HuH-7.5 (cell line): Measurements from ENCODE around the gene YPEL2.
A peak's percentile ranks its signal among the peaks of the same experiment; 100 is the strongest.
"Not testable (repeated sequence)": the region's sequence is repeated elsewhere in the genome, so short reads cannot be mapped to it uniquely, and the experiment has no call there.

ENCODE experiments used
- DNase-seq: peaks from one replicate; pipeline ENCODE4 v3.0.0; 2011; ENCODE audit warnings: low spot score

Gene YPEL2

GRCh38 chr17:59377410-59377809, 46.0 kb downstream of the YPEL2 start:
- DNase-seq = no peak

GRCh38 chr17:59378675-59379074, 47.2 kb downstream of the YPEL2 start:
- no peak for DNase-seq

- no peak for DNase-seq
These were observed 49.0 kb downstream of the YPEL2 start for GRCh38 chr17:59380474-59380873.

DNA sequence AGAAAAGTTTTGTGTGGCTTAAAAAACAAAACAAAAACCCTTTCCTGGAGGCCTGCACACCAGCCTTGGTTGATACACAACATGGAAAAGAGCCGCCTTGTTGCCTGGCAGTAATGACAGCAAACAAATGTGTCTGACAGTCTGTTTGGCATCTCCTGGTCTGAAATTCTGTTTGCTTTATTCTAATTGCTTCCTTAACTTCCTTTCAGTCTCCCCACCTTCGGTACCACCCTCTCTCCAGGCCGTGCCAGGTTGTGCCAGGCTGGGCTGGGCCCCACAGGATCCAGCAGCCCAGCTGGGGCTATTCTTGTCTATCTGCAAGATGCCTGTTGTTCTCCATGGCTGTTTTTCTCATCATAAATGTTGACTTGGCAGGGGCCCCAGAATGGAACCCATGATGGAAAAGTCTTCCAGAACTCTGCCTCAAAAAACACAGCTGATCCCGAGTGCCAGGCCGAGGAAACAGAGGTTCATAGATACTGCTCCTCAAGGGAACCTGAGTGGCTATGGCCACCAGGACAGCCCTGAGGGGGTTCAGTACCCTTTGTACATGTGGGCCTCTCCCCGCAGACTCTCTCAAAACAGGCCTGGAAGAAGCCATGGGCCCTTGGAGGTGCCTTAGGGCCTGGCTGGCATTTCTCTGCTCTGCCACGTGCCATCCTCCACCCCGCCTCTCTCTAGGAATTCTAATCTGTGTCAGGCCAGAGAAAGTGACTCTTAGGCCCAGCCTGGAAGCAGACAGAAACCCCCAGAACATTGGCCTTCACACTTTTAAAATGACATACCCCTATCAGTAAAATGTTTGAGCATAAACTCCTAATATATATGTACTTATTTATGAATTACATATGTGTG, 50.5 kb downstream of the YPEL2 start:
- DNase-seq = no peak

- DNase-seq = no peak
These were observed 52.4 kb downstream of the YPEL2 start for GRCh38 chr17:59383893-59384292.

DNA sequence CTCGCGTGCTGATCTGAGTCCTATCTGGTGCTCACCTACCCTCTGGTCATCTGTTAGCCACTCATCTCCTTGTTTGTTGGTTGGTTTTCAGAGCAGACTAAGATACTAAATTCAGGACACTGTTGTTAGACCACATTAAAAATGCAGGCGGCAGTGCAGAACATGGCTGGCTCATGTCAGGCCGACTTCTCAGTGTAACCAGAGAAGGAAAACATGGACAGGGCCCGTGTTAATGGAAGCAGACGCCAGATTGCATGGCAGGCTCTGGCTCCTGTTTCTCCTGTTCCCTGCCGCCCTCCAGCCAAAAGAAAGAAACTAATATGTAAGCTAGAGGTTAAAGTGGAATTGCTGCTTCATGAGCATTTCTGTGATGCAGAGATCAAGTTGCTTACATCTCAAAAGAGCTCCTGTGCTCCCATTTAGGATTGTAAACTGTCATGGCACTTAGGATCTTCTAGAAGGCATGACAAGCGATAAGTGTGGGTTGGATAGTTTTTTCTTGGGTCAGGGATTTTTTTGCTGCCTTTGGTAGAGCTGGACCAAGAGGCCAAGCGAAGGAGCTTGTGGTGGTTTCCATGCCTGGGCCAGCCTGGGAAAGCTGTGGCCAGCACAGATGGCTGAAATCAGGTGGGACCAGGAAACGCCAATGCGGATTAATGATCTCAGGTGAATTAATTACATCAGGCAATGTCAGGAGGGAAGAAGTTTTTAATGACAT, 56.1 kb downstream of the YPEL2 start:
- no peak for DNase-seq

DNA sequence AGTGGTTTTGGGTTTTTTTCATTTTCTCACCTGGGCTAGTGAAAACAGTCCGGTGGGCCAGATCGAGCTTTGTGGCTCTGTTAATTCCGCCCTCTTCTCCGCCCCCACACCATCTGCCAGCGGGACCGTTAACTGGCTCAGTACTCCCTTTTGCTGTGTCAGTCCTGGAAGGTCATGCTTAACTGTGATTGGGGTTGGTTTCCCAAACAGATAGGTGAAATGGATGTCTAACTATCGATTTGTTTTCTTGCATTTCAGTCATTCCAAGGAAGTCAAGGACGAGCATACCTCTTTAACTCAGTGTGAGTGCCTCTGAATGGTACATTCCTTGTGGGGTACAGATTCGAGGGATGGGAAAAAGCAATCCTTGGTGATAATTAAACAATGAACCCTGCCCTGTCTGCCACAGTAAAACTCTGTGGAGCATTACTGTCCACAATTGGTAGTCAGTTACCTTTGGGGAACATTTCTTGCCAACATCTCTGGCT, 56.7 kb downstream of the YPEL2 start:
- DNase-seq = no peak

- no peak for DNase-seq
These were observed 57.6 kb downstream of the YPEL2 start for GRCh38 chr17:59389066-59389465.

DNA sequence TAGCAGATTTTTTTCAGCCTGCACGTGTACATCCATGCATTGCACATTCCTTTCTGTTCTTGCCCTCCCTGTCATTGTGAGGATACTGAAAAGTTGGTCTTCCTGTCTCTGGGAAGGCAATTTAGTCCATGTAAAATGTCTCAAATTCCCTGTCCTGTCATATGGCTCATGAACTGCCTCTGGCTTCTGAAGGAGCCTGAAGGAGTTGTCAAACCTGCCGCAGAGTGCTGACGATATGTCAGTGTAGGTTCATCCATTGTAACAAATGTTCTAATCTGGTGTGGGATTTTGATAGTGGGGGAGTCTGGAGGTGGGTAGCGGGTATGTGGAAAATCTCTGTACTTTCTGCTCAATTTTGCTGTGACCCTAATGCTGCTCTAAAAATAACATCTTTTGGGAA, 59.6 kb downstream of the YPEL2 start:
- DNase-seq = no peak

DNA sequence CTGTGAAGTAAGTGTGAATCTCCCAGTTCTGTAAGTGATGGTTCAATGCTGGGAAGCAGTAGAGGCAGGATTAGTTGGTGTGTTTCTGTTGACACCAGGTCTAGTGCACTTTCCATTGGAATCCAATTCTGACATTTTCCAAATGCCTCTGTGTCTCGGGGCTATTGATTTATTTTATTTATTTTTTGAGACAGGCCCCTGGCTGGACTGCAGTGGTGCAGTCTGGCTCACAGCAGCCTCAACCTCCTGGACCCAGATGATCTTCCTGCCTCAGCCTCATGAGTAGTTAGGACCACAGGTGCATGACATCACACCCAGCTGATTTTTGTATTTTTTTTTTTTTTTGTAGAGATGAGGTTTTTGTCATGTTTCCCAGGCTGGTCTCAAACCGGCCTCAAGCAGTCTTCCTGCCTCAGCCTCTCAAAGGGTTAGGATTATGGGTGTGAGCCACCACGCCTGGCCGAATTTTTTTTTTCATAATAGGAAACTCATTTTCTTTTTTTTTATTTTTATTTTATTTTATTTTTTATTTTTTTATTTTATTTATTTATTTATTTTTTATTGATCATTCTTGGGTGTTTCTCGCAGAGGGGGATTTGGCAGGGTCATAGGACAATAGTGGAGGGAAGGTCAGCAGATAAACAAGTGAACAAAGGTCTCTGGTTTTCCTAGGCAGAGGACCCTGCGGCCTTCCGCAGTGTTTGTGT, 61.7 kb downstream of the YPEL2 start:
- no peak for DNase-seq

- DNase-seq = not testable (repeated sequence)
These were observed 62.4 kb downstream of the YPEL2 start for GRCh38 chr17:59393742-59394410.

DNA sequence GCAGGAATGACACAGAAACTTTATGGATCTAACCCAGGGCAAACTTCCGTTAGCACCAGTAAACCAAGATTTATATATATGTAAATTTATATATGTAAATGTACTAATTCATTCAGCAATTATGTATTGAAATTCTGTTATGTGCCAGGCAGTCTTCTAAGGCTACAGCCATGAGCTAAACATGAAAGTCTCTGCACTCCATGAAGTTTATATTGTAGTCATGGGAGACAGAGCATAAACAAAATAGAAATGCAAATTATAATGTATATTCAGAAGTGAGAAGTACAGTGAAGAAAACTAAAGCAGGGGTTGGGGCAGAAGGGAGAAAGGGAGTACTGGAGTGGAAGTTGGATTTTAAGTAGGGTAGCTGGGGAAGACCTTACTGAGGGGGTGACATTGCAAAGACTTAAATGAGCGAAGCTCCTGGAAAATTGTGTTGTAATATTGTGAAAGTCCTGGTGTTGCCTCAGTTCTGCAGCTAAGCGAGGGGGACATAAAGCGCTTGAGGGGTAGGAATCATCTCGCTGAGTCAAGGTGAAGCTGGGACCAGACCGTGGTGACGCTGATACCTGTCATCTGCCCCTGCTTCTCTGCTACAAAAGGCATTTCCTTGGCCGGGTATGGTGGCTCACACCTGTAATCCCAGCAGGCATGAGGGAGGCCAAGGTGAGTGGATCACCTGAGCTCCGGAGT, 64.8 kb downstream of the YPEL2 start:
- DNase-seq = no peak

- no peak for DNase-seq
These were observed 66.0 kb downstream of the YPEL2 start for GRCh38 chr17:59397316-59398073.

DNA sequence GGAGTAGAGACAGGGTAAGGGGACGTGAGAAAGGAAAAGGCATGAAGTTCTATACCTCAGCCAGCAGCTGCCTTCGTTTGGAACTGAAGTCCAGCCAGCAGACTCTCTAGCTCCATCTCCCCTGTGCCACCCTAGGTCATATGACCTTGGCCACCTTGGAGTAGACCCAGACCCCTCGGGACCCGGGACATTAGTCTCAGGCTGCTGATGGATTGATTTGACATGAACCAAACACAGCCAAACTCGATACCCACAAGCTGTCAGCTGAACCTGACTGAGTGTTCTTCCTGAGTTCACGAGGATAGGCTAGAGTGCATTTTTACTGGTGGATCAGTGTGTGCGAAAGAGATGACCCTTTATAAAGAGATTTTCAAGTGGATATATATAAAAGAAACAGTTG, 68.5 kb downstream of the YPEL2 start:
- DNase-seq = no peak

DNA sequence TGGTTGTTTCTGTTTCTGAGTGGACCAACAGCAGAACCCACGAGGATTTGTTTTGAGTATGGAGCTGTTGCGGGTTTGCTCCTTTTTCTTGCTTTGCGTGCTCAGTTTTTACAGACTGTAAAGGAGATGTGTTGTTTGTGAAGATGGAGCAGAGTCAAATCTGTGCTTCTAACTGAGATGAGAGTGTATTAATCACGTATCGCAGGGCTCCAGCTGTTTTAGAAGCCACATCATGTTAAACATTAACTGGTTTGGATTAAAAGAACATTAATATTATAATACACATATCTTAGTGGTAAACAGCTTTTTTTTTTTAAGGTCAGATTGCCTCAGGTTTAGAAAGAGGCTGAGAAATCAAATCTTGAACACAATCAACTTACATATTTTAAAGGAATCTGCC, 69.4 kb downstream of the YPEL2 start:
- no peak for DNase-seq

DNA sequence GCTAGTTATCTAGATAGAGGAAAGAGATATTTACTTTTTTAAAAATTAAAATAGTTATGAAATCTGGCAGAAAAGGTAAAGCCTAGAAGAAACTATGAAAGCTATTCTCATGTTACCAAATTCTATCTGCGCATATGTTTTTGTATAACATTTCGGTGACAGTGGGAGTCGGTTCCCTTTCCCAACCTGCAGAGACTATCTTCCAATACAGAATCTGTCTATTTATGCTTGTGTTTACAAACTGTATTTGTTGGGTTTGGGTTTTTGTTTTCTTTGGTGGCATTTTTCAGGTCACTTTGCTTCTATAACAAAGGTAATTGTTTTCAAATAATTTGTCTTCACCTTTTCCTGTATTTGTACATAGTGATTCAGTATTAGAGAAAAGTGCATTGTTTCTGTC, 69.8 kb downstream of the YPEL2 start:
- no peak for DNase-seq

DNA sequence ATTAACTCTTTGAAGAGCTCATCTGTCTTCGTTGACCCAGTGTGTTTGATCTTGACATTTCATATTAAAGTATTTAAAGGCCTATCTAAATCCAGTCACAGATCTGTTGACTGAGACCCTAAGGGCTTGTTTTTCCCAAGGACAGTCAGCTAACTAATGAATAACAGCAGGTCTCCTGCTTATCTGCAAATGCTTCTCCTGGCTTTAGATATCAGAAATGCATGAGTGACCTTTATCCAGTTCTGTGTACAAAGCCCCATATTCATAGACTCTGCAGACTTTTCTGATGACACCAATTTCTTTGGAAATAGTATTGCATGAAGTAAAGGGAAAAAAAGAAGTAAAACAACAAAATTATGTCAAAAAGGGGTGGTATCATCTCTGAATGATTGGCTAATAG, 70.3 kb downstream of the YPEL2 start:
- peak; percentile 41 for DNase-seq

DNA sequence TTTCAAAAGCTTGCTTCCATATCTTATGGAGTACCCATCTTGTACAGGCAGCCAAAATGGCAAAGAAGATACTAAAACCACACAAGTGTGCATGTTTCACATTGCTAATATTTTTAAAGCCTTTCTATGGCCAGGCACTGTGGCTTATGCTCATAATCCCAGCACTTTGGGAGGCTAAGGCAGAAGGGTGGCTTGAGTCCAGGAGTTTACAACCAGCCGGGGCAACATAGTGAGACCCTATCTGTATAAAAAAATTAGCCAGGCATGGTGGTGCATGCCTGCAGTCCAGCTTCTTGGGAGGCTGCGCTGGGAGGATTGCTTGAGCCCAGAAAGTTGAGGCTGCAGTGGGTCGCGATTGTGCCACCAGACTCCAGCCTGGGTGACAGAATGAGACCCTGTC, 71.3 kb downstream of the YPEL2 start:
- DNase-seq = no peak

DNA sequence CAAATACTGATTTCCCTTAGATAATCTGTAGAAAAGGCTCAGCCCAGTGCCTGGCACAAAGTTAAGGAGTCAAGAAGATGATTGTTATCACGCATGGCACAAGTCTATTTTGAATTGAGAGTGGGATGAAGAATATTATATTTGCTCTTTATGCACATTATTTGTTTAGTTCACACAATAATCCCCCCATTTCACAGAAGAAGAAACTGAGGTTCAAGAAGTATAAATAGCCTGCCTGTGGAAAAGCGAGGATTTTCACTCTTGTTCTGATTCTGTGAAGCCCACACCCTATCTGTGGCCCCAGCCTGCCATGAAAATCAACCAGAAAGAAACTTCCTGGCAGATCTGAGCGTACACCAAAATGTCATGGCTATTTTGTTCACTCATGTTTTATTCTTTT, 73.0 kb downstream of the YPEL2 start:
- DNase-seq = no peak

DNA sequence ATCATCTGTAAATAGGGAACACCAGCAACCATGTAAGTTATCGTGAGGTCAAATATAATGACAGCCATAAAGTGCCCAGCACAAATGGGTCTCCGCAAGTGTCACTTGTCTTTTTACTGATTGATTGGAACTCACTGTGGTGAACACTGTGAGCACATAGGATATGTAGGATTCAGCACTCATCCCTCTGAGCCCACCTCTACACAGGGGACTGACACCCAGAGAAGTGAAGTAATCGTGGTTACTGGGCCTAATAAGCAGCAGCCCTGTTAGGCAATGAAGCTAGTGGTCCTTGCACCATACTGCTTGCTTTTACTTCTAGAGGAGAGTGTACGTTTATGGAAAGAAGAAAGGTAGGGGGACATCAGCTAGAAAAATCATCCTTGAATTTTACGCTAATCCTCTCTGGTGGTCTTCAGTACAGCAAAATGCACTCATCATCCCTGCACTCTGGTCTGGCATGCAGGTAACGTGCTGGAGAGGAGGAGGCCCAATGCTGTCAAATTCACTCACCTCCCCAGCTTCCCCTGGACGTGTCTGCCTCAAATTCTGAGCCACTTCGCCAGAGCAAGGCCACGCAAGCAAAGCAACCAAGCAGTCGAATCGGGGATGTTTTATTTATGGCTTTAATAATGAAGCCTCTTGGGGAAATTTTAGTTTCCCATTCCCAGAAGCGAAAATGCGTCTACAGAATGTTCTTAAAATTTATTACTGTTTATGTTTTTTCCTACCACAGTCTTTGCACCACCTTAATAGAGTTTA, 74.7 kb downstream of the YPEL2 start:
- no peak for DNase-seq
